Pancreas (tissue), 10 donors: ENCODE results near the gene AGPS. TPM values are rescaled to one million over a fixed set of nuclear protein-coding genes. Genes with fewer than 3 reads are reported as not detected.

Experiments used
- ATAC-seq, 4 donors: fragments of 200-7000 bp; cut with Tn5 transposase; one replicate each; pipeline versions ENCODE4 v1.8.0 to v1.9.1; 2020; ENCODE audit warnings: mild to moderate bottlenecking in 4 of 4, moderate library complexity in 4 of 4
- DNase-seq, 6 donors: peaks; one replicate each; pipeline ENCODE4 v3.0.0-alpha.2; 2020
- FAIRE-seq: peaks from 2 replicates; lab custom pipeline; 2012; peaks lifted over from hg19 to GRCh38; lab: Jason Lieb, UNC
- H3K27ac ChIP-seq, 4 donors: fragments of 200-600 bp; sonication (generic); 1 replicate in 3 of 4; 2 replicates in 1 of 4; pipeline versions ENCODE4 v1.5.0 to v1.8.0; 2020
- H3K27me3 ChIP-seq, 4 donors: fragments of 200-600 bp; one replicate each; pipeline ENCODE4 v1.8.0; 2021
- H3K36me3 ChIP-seq, 3 donors: fragments of 200-600 bp; sonication (generic) in 1 of 3; one replicate each; pipeline versions ENCODE4 v1.5.0 to v1.8.0; 2020 to 2021
- H3K4me1 ChIP-seq, 3 donors: fragments of 200-600 bp; one replicate each; pipeline ENCODE4 v1.8.0; 2021
- H3K4me3 ChIP-seq, 4 donors: fragments of 200-600 bp; sonication (generic) in 2 of 4; one replicate each; pipeline versions ENCODE4 v1.5.0 to v1.8.0; 2020 to 2021
- H3K9me3 ChIP-seq, 4 donors: fragments of 200-600 bp; one replicate each; pipeline ENCODE4 v1.8.0; 2021
- CTCF ChIP-seq, 4 donors: fragments of 200-600 bp; sonication (generic) in 3 of 4; IDR thresholded peaks; one replicate each; pipeline versions ENCODE4 v1.5.0 to v1.8.0; 2021; ENCODE audit warnings: antibody characterized with exemption in 4 of 4
- WGBS, 2 donors: extraction: QIAGEN DNeasy Blood & Tissue Kit; methylation state at CpG; one replicate each; pipeline ENCODE4 v1.1.7; 2013; 5-methylcytosine and 5-hydroxymethylcytosine counted together
- intact Hi-C, 3 donors: fragments of 100-400 bp; cut with DNase I; formaldehyde crosslinking; loops; one replicate each; pipeline versions ENCODE4 v1.11.1 to v1.14.2; 2022
- polyA plus RNA-seq, 2 donors: library from polyadenylated mRNA; stranded (reverse); fragments of 200-250 nt; gene quantifications; one replicate each; pipeline ENCODE4 v1.2.3, GENCODE V29; 2013
- total RNA-seq, 6 donors: library from RNA; stranded (reverse); fragmentation: NEBNext Ultra II Directional in 4 of 6; extraction: Animal tissue kit (Norgen Biotek cat#: 25700) in 4 of 6; gene quantifications; one replicate each; pipeline versions ENCODE4 v1.2.1 to v1.2.4, GENCODE V29; 2021 to 2023
- donor health status: healthy with polysubstance abuse.
- donor health status: DM: no; HTN: no; CAD: no; lungs with moderate emphysema.
- donor health status: DM: no; HTN: no; CAD: no.
- donor health status: control.
- donor health status: control.
- donor health status: Bipolar disorder and iron deficiency.
- donor health status: DM: yes; HTN: yes; CAD: no.
- donor health status: DM: no; HTN: no; CAD: no.
- donor health status: DM: no; HTN: no; CAD: no.
- donor health status: DM: yes; HTN: yes; CAD: no.

The AGPS gene
- 10 to 100 TPM; 13.7 to 47.2 (median 27.5) TPM for total RNA-seq
- polyA plus RNA-seq, result 1 to 10 TPM; 3.0 to 4.9 TPM

GRCh38 chr2:177392373-177393202 is at the start of gene AGPS:
Gene AGPS, plus strand, starts transcription at chr2:177392773. Its CDS starts 17 bp downstream, at chr2:177392790.
- H3K27ac ChIP-seq, result peak within 1 kb of the TSS; percentile 46 to 75 (median 70)
- FAIRE-seq, result no peak
- peak within 1 kb of the TSS; percentile 65 to 92 (median 88) for H3K4me3 ChIP-seq
- H3K27me3 ChIP-seq, result no peaks in the 10 kb centered on the region
- no peaks in the 10 kb centered on the region for H3K36me3 ChIP-seq
- DNase-seq, result peak; percentile 82 to 92 (median 86)
- WGBS, 2 donors, result 1% methylated on average over 70 to 83 of the region's 83 CpGs
- no peaks in the 10 kb centered on the region for H3K9me3 ChIP-seq
- intact Hi-C loops, result no loop called here
- H3K4me1 ChIP-seq, result peaks cover 6 to 23% (median 8%) of the 10 kb centered on the region in 3 donors
- ATAC-seq, result peak; percentile 93 to 97 (median 94)
- peak in 1 of 4 donors; percentile 15 for TF ChIP-seq CTCF (IDR thresholded peaks at IDR 0.05)

- no peak for FAIRE-seq
- TF ChIP-seq CTCF (IDR thresholded peaks at IDR 0.05), result no peak
- no peaks in the 10 kb centered on the region for H3K4me1 ChIP-seq
- peaks cover 0 to 5% (median 0%) of the 10 kb centered on the region in 3 donors for H3K36me3 ChIP-seq
- intact Hi-C loops, result loop anchor here in 1 of 3 donors (10.0 kb wide), 1 partner anchor 371 kb away; no protein-coding TSS in a partner anchor
- H3K27ac ChIP-seq, result no peak overlapping the region
- WGBS, 2 donors, result 91 to 96% methylated on average over 8 of the region's 8 CpGs
- ATAC-seq, result no peak
- no peaks in the 10 kb centered on the region for H3K9me3 ChIP-seq
- no peak overlapping the region for H3K4me3 ChIP-seq
- no peak for DNase-seq
- no peaks in the 10 kb centered on the region for H3K27me3 ChIP-seq
These were observed 48.8 kb upstream of the AGPS start for GRCh38 chr2:177343773-177344172.

- Histone ChIP-seq H3K27me3 (no peaks in the 10 kb centered on the region), H3K9me3 (no peaks in the 10 kb centered on the region), H3K4me3 (no peak overlapping the region), H3K27ac (no peak overlapping the region), H3K4me1 (no peaks in the 10 kb centered on the region), H3K36me3 (peaks cover 0 to 5% (median 0%) of the 10 kb centered on the region in 3 donors)
- no peak for ATAC-seq
- no peak for DNase-seq
- WGBS, 2 donors, result 95 to 100% methylated on average over 1 of the region's 1 CpG
- no peak for TF ChIP-seq CTCF (IDR thresholded peaks at IDR 0.05)
- intact Hi-C loops, result loop anchor here in 1 of 3 donors (10.0 kb wide), 1 partner anchor 370 kb away; no protein-coding TSS in a partner anchor
- FAIRE-seq, result no peak
These were observed 48.3 kb upstream of the AGPS start for GRCh38 chr2:177344316-177344715.

- no peak for TF ChIP-seq CTCF (IDR thresholded peaks at IDR 0.05)
- DNase-seq (no peak), ATAC-seq (no peak), FAIRE-seq (no peak)
- intact Hi-C loops, result loop anchor here in 1 of 3 donors (10.0 kb wide), 1 partner anchor 369 kb away; no protein-coding TSS in a partner anchor
- 86 to 89% methylated on average over 5 of the region's 5 CpGs for WGBS, 2 donors
- no peak overlapping the region for H3K27ac ChIP-seq
- H3K4me3 ChIP-seq, result no peak overlapping the region
- peaks cover 0 to 5% (median 0%) of the 10 kb centered on the region in 3 donors for H3K36me3 ChIP-seq
- H3K9me3 ChIP-seq, result no peaks in the 10 kb centered on the region
- H3K4me1 ChIP-seq, result no peaks in the 10 kb centered on the region
- H3K27me3 ChIP-seq, result no peaks in the 10 kb centered on the region
These were observed 46.4 kb upstream of the AGPS start for GRCh38 chr2:177346192-177346591.
